Activated gamma-delta T cell treated with anti-CD3 and anti-CD28 coated beads, Interleukin-2, amount 50 U/mL, for 16 hours (primary cell): ENCODE data around the gene PNPT1.
"Not testable (repeated sequence)": the region's sequence is repeated elsewhere in the genome, so short reads cannot be mapped to it uniquely, and the experiment has no call there.

Source experiments
- DNase-seq: peaks from one replicate; pipeline ENCODE4 v3.0.0-alpha.2; 2020; ENCODE audit warnings: low read depth

Gene PNPT1

GRCh38 chr2:55693181-55694125, at the start of gene PNPT1:
PNPT1 (minus strand) TSS chr2:55693844; CDS start chr2:55693823, 21 bp downstream.
- DNase-seq: peak; percentile 89

- no peak for DNase-seq
These were observed 49.4 kb upstream of the PNPT1 start for GRCh38 chr2:55742996-55743395.

- not testable (repeated sequence) for DNase-seq
These were observed 42.4 kb upstream of the PNPT1 start for GRCh38 chr2:55736019-55736536.

- no peak for DNase-seq
These were observed 41.1 kb upstream of the PNPT1 start for GRCh38 chr2:55734726-55735125.

- no peak for DNase-seq
These were observed 39.7 kb upstream of the PNPT1 start for GRCh38 chr2:55733335-55733734.

GRCh38 chr2:55732854-55733253, 39.2 kb upstream of the PNPT1 start:
- no peak for DNase-seq

- DNase-seq: no peak
These were observed 35.6 kb upstream of the PNPT1 start for GRCh38 chr2:55729136-55729685.

GRCh38 chr2:55721596-55722215, 28.1 kb upstream of the PNPT1 start:
- no peak for DNase-seq

- no peak for DNase-seq
These were observed 26.8 kb upstream of the PNPT1 start for GRCh38 chr2:55720417-55720816.

- DNase-seq: no peak
These were observed 26.2 kb upstream of the PNPT1 start for GRCh38 chr2:55719852-55720251.

GRCh38 chr2:55718165-55719008, 24.7 kb upstream of the PNPT1 start:
- no peak for DNase-seq

GRCh38 chr2:55715626-55716025, 22.0 kb upstream of the PNPT1 start:
- DNase-seq: no peak

- not testable (repeated sequence) for DNase-seq
These were observed 21.5 kb upstream of the PNPT1 start for GRCh38 chr2:55715178-55715577.

- DNase-seq: no peak
These were observed 18.9 kb upstream of the PNPT1 start for GRCh38 chr2:55712477-55713060.

GRCh38 chr2:55710025-55710424, 16.4 kb upstream of the PNPT1 start:
- DNase-seq: no peak

- DNase-seq: no peak
These were observed 14.1 kb upstream of the PNPT1 start for GRCh38 chr2:55707751-55708150.

GRCh38 chr2:55706258-55706657, 12.6 kb upstream of the PNPT1 start:
- not testable (repeated sequence) for DNase-seq

- no peak for DNase-seq
These were observed 11.5 kb upstream of the PNPT1 start for GRCh38 chr2:55705027-55705653.

- no peak for DNase-seq
These were observed 9.7 kb upstream of the PNPT1 start for GRCh38 chr2:55703350-55703749.

GRCh38 chr2:55692740-55693139, 904 bp downstream of the PNPT1 start:
- not testable (repeated sequence) for DNase-seq

GRCh38 chr2:55672630-55673029, 21.0 kb downstream of the PNPT1 start:
- DNase-seq: no peak
